GM13976 (cell line): ENCODE data around the gene RGS9.
"Not testable (repeated sequence)": the region's sequence is repeated elsewhere in the genome, so short reads cannot be mapped to it uniquely, and the experiment has no call there.

Experiments used
- DNase-seq: peaks from one replicate; pipeline ENCODE4 v3.0.0; 2012; ENCODE audit warnings: low spot score
- CTCF ChIP-seq: IDR thresholded peaks from 2 replicates; pipeline ENCODE4 v1.5.1; 2012; ENCODE audit warnings: borderline replicate concordance, mild to moderate bottlenecking; ENCODE audit not compliant: insufficient read depth; ENCODE audit errors: extremely low read depth, missing control alignments, control extremely low read depth
- in situ Hi-C: fragments of 300-500 bp; cut with MboI; formaldehyde crosslinking; loops from one replicate; pipeline ENCODE4 v1.12.0; 2022; ENCODE audit warnings: low sequenced_read_pairs, mixed read lengths, inconsistent platforms; ENCODE audit not compliant: unreplicated experiment

Gene RGS9

GRCh38 chr17:65109543-65109942 is 27.6 kb upstream of the RGS9 start:
- in situ Hi-C loops = no loop called here
- DNase-seq = no peak
- no peak for TF ChIP-seq CTCF

GRCh38 chr17:65109990-65110680 is 27.0 kb upstream of the RGS9 start:
- DNase-seq = no peak
- no peak for TF ChIP-seq CTCF
- in situ Hi-C loops = no loop called here

GRCh38 chr17:65115839-65116238 is 21.3 kb upstream of the RGS9 start:
- in situ Hi-C loops = no loop called here
- no peak for DNase-seq
- TF ChIP-seq CTCF = no peak

GRCh38 chr17:65116515-65116914 is 20.7 kb upstream of the RGS9 start:
- in situ Hi-C loops, DNase-seq: not testable (repeated sequence)

GRCh38 chr17:65117384-65118035 is 19.7 kb upstream of the RGS9 start:
- in situ Hi-C loops = no loop called here
- DNase-seq = no peak
- TF ChIP-seq CTCF = no peak

- in situ Hi-C loops = no loop called here
- no peak for DNase-seq
- TF ChIP-seq CTCF = no peak
These were observed 15.8 kb upstream of the RGS9 start for GRCh38 chr17:65121368-65121767.

- in situ Hi-C loops = no loop called here
- no peak for DNase-seq
- no peak for TF ChIP-seq CTCF
These were observed 15.0 kb upstream of the RGS9 start for GRCh38 chr17:65121916-65122806.
